Fibroblast of mammary gland (primary cell): ENCODE results near the gene FOXL3.

Experiments
- DNase-seq: peaks from one replicate; pipeline ENCODE4 v3.0.0-alpha.2; 2010; ENCODE audit warnings: low read depth
- H3K4me3 ChIP-seq: 2 replicates; pipeline ENCODE4 v1.5.1; 2011; ENCODE audit warnings: low read depth, mild to moderate bottlenecking, low read length, moderate library complexity; ENCODE audit not compliant: control insufficient read depth
- CTCF ChIP-seq: conservative IDR thresholded peaks from 2 replicates; pipeline ENCODE4 v1.5.1; 2011; ENCODE audit warnings: low read depth, low read length, inconsistent platforms; ENCODE audit not compliant: control insufficient read depth, insufficient read depth

The FOXL3 gene

GRCh38 chr7:340200-340937 is 50.4 kb downstream of the FOXL3 start:
- DNase-seq, result no peak
- TF ChIP-seq CTCF, result no peak
- no peak overlapping the region for H3K4me3 ChIP-seq
